NB4 (cell line): ENCODE measurements around the gene RAPGEF4.

Source experiments
- DNase-seq: peaks from one replicate; pipeline ENCODE4 v3.0.0; 2010; ENCODE audit warnings: low read depth
- H3K4me3 ChIP-seq: one replicate; pipeline ENCODE4 v1.5.1; 2011; ENCODE audit warnings: mild to moderate bottlenecking, low read depth, low read length, moderate library complexity
- MYC ChIP-seq: IDR thresholded peaks from 2 replicates; pipeline ENCODE4 v1.6.1; 2011; ENCODE audit warnings: low read depth, low read length
- POLR2A ChIP-seq: IDR thresholded peaks from 2 replicates; pipeline ENCODE4 v1.6.1; 2011; ENCODE audit warnings: mild to moderate bottlenecking; ENCODE audit not compliant: insufficient read length; ENCODE audit errors: extremely low read depth
- TF ChIP-seq, protein P1 (sequence below): IDR thresholded peaks from one replicate; pipeline ENCODE4 v1.5.1; 2012; ENCODE audit warnings: low read depth, low read length
- TF ChIP-seq, protein P2 (sequence below): IDR thresholded peaks from 2 replicates; pipeline ENCODE4 v1.6.1; 2011; ENCODE audit warnings: low read depth, low read length

The RAPGEF4 gene

DNA sequence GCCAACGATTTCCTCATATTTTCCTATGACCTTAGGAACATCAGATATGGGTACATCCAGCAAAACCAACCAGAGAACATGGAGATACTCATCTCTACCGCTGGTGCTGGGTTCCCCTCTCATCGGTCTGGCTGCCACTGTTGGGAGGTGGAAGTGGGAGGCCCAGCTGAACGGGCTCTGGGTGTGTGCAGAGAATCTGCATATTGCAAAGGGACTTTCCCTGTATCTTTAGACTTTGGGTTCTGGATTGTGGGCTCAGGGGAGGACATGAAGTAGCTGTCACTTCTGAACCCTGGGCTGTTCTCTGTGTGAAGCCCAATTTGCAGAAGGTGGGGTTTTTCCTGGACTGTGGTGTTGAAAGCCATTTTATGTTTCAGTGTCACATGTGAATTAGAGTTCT is 30.0 kb downstream of the RAPGEF4 start:
- TF ChIP-seq, protein P1, sequence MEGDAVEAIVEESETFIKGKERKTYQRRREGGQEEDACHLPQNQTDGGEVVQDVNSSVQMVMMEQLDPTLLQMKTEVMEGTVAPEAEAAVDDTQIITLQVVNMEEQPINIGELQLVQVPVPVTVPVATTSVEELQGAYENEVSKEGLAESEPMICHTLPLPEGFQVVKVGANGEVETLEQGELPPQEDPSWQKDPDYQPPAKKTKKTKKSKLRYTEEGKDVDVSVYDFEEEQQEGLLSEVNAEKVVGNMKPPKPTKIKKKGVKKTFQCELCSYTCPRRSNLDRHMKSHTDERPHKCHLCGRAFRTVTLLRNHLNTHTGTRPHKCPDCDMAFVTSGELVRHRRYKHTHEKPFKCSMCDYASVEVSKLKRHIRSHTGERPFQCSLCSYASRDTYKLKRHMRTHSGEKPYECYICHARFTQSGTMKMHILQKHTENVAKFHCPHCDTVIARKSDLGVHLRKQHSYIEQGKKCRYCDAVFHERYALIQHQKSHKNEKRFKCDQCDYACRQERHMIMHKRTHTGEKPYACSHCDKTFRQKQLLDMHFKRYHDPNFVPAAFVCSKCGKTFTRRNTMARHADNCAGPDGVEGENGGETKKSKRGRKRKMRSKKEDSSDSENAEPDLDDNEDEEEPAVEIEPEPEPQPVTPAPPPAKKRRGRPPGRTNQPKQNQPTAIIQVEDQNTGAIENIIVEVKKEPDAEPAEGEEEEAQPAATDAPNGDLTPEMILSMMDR: no peak
- TF ChIP-seq, protein P2, sequence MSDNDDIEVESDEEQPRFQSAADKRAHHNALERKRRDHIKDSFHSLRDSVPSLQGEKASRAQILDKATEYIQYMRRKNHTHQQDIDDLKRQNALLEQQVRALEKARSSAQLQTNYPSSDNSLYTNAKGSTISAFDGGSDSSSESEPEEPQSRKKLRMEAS: no peak
- TF ChIP-seq MYC (no peak), POLR2A (no peak)
- H3K4me3 ChIP-seq: no peak overlapping the region
- no peak for DNase-seq

DNA sequence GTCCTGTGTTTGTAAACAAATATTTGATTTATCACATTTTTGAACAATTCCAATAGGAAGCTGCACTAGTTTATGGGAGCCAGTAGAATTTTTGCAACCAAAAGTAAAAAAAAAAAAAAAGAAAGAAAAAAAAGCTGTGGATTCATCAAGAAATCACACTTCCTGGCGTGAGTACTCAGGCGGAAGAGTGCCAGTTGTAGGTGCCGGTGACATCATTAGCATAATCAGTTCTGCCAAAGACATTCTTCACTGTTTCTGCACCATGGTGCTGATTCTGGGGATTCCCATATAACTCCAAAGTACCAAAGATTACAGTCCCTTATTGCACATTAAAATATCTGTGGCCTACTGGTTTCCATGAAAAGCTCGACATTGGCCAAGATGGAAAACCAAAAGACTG is 32.8 kb downstream of the RAPGEF4 start:
- TF ChIP-seq, protein P2: no peak
- no peak for TF ChIP-seq MYC
- TF ChIP-seq, protein P1: no peak
- no peak for TF ChIP-seq POLR2A
- no peak for DNase-seq
- no peak overlapping the region for H3K4me3 ChIP-seq

DNA sequence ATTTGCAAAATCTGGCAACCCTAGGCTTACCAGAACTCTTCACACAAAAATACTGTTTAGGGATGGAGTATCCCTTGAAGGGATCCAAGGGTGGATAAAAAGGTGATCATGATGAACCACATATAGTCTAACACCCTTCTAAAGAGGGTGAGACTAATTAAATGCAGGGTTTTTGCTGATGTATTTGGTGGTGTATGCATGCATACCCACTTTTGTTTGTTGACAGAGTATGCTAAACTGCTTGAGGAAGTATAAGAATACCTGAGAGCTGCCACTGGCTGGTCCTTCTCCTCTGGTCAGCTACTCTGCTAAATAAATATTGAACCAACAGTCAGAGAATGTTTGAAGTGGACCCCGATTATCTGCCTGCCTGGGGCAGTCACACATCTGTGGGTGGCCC is 34.2 kb downstream of the RAPGEF4 start:
- no peak overlapping the region for H3K4me3 ChIP-seq
- DNase-seq: no peak
- TF ChIP-seq, protein P1: no peak
- TF ChIP-seq, protein P2: no peak
- TF ChIP-seq MYC (no peak), POLR2A (no peak)

DNA sequence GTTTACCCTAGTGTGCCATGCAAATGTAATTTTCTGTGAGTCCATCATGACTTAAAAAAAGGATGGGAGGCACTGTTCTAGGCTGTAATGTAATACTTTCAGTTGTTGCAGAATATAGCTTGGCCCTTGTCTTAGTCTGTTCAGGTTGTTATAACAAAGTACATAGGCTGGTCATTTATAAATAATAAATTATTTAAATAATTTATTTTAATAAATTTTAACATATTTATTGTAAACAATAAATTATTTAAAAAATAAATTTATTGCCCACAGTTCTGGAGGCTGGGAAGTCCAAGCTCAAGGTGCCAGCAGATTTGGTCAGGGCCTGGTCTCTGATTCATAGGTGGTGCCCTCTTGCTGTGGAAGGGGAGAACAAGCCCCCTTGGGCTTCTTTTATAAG is 35.2 kb downstream of the RAPGEF4 start:
- TF ChIP-seq, protein P1: no peak
- no peak for TF ChIP-seq POLR2A
- H3K4me3 ChIP-seq: no peak overlapping the region
- no peak for DNase-seq

DNA sequence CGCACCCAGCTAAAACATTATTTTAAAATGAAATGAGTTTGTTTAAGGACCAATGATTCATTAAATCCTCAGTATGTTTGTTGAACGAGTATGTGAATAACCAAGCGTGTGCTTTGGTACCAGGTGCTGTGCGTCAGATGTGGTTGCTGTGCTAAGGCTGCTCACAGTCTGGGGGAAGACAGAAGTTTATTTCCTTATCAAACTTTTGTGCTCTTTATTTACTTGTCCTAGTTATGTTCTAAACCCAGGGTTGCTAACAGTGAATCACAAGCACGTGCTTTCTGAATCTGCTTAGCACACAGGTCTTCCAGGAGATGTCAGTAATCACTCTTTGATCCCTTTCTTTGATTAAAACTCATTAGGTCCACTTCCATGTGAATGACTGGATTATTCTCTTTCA is 37.0 kb downstream of the RAPGEF4 start:
- TF ChIP-seq, protein P2: no peak
- TF ChIP-seq, protein P1: no peak
- TF ChIP-seq POLR2A (no peak), MYC (no peak)
- DNase-seq: no peak
- H3K4me3 ChIP-seq: no peak overlapping the region

DNA sequence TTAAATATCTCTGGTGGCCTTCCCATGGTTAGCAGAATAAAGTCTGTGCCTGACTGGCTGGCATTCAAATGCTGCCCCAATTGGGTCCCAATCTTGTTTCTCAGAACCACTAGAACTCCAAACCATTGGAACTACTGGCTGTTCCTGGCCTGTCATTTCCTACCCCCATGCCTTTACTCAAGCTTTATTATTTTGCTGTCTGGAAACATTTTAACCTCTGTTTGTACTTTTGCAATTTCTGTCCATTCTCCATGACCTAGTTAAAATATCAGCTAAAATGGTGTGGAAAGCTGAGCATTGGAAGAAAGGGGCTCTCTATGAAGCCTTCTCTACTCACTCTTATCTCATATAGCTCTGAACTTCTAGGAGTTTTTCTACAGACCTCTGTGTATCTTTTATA is 38.7 kb downstream of the RAPGEF4 start:
- DNase-seq: no peak
- no peak overlapping the region for H3K4me3 ChIP-seq
- TF ChIP-seq POLR2A (no peak), MYC (no peak)
- TF ChIP-seq, protein P1: no peak
- TF ChIP-seq, protein P2: no peak
